ENCODE measurements around the gene TMEM161A.
"Not testable (repeated sequence)": the region's sequence is repeated elsewhere in the genome, so short reads cannot be mapped to it uniquely, and the experiment has no call there.

TMEM161A gene

DNA sequence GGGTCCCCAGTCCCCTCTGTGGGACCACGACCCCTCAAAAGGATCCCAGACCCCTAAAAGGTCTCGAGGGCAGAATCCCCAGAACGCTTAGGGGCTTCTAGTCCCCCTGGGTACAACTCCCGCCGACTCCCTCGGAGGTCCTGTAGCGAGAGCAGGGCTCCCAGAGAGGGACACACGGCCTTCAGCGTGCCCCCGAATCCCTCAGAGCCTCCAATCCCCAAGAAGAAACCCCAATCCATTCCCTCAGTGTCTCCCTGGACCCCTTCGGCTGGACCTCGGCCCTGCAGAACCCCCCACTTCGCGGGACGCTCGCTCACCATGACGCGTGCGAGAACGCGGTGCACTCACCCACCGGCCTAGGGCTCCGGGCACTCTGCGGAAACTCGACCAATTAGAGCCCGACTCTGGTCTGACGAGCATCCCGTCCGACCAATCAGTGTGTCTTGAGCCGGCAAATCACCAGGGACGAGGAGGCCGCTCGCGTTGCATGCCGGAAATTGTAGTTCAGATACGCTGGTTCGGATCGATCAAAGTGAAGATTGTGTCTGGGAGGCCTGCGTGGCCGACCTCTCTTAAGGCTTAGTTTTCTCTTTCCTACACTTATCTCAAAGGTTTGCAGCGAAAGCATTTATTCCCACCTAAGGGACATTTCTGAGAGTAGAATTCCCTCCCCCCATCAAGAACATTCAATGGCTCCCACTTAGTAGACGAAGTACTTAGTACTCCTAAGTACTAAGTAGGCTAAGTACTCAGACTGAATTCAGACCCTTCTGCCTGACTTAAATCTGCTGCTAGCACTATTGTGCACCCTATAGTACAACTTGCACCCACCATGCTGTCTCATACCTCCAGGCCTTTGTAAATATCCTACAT lies at the start of gene TMEM161A:
TMEM161A (minus strand) TSS at position 370 of the 873 bp plus-strand sequence; CDS start at position 320, 50 bp downstream.
- peak; percentile 91 to 95 for DNase-seq (ENCODE audit: low read depth in 2 of 2)

DNA sequence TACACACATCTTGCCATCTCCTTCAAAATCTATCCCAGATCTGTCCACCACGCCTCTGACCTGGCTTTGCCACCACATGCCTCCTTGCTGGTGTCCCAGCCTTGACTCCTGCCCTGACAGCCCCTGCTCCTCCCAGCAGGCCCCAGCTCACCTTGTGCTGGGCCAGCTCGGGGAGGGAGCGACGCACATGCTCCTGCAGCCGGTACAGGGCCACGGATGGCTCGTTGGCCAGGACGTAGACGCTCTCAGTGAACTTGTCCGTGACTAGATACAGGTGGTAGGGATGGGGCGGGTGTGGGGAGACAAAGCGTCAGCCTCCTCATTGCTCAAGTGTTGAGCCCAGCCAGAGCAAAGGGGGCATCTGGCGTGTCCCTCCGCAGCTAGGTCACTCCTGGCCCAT lies 48.5 kb upstream of the TMEM161A start:
- no peak for DNase-seq (ENCODE audit: low read depth in 2 of 2)

DNA sequence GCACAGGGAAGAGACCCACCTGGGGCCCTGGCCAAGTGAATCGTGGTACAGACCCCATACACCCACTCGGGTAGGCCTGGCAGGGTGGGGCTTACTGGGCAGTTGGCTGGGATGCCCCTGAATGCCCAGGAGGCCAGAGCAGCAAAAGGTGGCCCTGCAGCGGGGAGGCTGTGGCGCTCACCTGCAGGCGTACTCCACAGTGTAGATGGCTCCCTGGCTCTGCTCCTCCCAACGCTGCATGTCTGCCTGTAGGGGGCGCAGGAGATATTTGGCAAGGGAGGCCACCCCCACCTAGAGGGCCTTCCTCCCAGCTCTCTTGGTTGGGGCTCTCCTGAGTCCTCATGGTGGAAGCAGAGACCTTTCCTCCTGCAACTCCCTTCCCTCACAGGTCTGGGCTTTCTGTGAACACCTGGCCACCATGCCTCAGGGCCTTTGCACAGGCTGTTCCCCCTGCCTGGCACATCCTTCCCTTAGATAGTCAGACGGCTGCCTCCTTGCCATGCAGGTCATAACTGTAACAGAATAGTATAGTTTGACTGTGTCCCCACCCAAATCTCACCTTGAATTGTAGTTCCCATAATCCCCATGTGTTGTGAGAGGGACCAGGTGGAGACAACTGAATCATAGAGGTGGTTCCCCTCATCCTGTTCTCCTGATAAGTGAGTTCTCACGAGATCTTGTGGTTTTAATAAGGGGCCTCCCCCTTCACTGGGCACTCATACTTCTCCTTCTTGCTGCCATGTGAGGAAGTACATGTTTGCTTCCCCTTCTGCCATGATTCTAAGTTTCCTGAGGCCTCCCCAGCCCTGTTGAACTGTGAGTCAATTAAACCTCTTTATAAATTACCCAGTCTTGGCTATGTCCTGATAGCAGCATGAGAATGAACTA lies 47.8 kb upstream of the TMEM161A start:
- DNase-seq (ENCODE audit: low read depth in 2 of 2), result peak; percentile 42 to 59

DNA sequence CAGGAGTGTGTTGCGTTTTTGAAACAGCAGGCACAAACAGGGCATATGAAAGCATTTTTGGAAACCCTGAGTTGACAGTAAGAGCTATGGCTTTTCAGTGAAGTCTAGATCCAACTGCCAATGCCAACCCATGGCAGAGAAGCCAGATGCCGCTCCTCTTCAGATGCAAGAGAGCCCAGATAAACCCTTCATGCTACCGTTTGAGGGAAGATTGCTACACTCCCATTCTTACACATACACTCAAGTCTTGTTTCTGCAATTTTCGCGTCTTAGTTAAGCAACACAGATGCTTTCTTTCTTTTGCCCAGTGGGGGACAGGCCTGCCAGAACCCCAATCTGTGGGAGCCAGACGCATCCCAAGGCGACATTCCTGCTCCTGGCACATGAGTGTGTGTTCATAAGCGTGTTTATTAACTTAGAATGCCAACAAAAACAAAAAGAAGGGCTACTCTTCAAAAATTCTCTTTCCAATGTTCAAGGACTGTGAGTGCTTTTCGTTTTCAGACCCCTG lies 43.3 kb upstream of the TMEM161A start:
- no peak for DNase-seq (ENCODE audit: low read depth in 2 of 2)

DNA sequence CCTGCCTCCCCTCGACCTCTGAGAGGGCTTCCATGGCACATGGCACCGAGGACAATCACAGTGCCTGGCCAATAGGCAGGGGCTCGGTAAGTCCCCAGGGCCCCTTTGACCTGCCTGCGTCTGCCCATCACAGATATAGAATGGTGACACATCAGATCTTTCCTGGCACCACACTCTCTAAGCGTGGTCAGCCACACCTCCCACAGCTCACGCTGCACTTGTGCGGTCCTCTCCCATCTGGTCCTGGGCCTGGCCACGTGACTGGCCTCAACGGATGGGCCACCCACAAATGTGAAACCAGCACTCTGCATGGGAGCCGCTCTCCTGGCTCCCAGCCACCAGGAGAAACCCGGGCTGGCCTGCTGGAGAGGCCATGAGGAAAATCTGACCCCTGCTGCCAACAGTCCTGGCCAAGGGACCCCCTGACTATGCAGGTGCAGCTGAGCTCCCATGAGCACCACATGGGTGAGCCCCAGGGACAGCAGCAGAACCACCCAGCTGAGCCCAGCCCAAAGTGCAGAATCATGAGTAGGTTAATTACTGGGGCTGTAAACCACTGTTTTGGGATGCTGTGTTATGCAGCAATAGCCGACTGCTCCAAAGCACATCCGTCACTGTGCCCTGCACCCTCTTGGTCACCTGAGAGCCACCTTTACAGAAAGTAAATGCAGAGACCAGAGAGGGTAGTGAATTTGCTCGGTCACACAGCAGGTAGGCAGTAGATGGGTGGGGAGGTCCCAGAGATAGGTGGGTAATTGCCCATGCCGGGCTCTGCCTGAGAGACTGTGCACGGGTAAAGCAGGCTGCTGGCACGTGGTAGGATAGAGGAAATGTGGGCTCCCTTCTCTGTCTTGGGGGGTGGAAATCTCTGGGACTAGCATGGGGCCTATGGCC lies 41.5 kb upstream of the TMEM161A start:
- DNase-seq (ENCODE audit: low read depth in 2 of 2), result no peak

DNA sequence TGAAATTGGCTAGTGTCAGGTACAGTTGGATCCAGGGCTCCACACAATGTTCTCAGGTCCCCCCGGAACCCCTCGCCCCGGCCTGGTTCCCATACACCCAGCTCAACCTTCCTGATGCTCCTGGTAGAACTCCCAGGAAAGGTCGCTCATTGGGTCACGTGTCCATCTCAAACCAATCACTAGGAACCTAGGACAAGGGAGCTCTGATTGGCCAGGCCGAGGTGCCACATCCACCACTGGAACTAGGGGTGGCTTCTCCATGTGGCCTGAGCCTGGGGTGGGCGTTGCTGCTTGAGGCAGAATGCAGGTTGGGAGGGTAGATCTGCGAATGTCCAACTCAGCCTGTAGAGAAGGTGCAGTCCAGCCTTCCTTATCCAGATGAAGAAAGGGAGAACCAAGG lies 38.7 kb upstream of the TMEM161A start:
- DNase-seq (ENCODE audit: low read depth in 2 of 2), result no peak

DNA sequence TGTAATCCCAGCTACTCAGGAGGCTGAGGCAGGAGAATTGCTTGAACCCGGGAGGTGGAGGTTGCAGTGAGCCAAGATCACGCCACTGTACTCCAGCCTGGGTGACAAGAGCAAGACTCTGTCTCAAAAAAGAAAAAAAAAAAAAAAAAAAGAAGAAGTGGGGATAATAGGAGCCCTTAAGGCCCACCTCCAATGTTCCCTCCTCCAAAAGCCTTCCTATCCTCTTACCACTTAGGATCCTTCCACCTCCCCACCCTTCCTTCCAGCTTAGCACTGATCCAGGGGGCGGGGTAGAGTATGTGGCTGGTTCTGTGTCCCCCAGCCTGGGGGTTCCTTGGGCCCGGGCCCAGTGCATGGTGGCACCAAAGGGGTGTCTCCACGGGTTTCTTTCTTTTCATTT lies 35.0 kb upstream of the TMEM161A start:
- not testable (repeated sequence) for DNase-seq (ENCODE audit: low read depth in 2 of 2)

DNA sequence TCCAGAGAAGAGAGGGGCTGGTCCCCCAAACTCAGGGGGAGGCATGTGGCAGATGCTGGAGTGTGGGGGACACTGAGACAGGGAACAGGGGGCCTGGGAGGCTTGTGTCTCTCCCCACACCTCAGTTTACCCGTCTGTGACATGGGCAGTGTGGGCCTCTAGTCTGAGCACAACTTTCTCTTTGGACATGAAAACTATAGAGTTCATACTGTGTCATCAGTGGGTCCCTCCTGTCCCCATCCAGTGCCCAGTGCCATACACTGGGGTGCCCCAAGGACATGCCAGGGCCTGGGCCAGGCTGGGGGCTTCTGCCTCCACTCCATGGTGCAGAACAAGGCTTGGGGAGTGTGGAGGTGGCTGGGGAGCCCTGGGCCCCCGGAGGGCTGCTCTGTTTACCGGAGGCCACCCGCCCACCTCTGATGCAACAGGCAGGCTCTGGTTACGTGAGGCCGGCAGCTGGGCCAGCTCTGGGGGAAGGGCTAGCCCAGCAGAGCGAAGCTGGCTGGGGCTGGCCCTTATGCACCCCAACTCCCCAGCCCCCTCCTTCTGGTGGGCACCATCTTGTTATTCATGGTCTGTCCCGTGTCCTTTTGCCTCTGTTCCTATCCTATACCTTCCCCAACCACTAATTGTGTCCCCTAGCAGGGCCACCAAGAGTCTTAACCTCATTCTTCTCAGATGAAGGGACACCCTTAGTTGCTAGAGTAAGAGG lies 33.7 kb upstream of the TMEM161A start:
- DNase-seq (ENCODE audit: low read depth in 2 of 2), result no peak

DNA sequence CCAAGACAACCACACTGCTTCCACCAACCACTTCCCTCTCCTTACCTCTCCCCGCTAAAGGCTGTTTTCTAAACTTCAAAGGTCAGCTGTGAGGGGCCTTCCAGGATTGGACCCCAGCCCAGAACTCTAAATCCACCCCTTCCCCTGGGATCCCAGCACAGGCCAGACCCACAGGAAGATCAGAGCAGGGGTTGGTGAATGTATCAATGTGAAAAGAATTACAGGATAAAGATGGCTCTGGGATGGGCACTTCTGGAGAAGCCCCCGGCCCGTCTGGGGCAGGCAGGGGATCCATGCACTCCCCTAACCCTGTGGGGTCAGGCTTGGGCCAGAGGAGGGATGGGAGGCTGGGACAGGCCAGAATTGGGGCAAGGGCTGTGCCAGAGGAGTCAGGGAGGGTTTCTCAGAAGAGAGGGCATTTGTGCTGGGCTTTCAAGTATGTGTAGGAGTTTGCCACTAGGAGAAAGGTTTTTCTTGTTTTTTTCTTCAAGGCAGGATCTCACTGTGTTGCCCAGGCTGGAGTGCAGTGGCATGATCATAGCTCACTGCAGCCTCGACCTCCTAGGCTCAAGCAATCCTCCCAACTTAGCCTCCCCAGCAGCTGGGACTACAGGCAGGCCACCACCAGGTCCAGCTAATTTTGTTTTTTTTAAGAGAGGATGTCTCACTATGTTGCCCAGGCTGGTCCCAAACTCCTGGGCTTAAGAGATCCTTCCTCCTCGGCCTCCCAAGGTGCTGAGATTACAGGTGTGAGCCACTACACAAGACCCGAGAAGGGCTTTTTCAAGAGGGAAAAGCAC lies 32.8 kb upstream of the TMEM161A start:
- DNase-seq (ENCODE audit: low read depth in 2 of 2), result no peak

DNA sequence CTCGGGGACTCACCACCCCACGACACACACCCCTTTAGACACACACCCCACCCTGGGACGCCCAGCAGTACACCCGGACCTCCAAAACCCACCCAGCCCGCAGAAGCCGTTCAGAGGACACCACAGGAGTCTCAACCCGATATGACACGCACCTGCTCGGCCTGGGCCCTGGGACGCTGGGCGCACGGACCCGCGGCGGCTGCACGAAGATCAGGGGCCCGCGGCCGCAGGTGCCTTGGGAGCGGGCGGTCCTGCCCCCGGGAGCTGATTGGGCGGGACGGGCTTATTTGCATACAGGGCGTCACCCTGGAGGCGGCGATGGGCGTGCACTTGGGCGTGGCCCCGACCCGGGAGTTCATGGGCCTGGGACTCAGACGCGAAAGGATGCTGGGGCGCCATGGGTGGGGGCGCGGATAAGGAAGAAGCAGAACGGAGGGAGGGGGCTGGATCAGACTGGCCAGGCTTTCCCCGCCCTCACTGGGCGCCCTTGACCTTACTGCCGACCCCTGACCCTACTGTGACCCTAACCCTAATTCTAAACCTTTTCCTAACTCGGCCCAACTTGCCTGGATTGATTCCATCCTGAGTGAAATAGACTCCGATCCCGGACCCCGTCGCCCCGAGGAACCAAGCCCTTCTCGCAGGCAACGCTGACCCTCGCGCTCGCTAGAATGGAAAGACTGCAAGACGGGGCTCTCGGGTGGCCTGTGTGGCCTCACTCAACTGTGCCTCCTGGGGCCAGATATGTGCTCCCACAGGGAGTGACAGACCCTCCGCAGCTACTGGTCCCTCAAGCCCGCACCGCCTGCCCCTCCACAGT lies 32.0 kb upstream of the TMEM161A start, which contains the start of gene MEF2B:
MEF2B (minus strand) TSS at position 211 of the 820 bp plus-strand sequence. CDS start 19,528 bp downstream, outside the sequence.
- DNase-seq (ENCODE audit: low read depth in 2 of 2), result peak; percentile 71 to 83

DNA sequence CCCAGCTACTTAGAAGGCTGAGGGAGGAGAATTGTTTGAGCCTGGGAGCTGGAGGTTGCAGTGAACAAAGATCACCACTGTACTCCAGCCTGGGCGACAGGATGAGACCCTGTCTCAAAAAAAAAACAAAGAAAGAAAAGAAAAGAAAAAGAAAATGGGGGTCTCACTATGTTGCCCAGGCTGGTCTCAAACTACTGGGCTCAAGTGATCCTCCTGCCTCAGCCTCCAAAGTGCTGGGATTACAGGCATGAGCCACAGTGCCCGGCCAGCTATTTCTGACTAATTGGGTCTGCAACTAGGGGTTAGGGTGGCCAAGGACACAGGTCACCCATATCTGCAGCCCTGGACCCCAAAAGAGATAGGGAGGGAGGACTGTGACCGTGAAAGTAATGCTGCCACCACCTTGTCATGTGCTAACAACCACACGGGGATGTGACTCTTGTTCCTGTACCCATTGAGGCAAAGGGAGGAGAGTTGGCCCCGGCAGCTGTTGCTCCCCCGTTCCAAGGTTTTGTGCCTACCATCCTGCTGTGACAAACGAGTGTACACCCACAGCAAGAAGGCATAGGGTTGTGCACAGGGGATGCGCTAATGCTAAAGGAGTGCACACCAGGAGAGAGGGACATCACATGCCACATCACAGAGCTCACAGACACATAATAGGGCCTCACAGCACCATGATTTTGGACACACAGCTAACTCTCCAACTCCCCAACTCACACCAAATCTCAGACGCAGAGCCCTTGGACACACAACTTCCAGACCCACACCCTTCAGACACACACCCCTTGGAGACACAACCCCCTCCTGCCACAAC lies 31.2 kb upstream of the TMEM161A start:
- DNase-seq (ENCODE audit: low read depth in 2 of 2), result no peak

DNA sequence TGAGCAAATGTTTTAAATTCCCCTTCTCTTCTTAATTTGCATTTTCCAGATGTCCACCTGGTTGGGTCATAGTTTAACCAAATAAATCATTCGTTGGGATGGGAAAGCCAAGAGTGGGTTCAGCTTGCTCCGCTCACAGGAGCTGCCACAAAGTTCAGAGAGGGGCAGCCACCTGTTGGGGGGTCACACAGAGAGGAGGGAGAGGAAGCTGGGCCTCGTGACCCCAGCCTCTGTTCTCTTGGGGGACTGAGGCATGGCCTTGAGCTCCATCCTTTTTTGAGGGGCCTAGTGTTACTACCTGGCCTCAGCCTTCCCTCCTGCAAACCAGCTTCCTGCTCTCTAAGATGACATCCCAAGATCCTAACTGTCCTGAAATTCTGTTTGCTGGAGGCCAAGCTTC lies 29.3 kb upstream of the TMEM161A start:
- no peak for DNase-seq (ENCODE audit: low read depth in 2 of 2)

DNA sequence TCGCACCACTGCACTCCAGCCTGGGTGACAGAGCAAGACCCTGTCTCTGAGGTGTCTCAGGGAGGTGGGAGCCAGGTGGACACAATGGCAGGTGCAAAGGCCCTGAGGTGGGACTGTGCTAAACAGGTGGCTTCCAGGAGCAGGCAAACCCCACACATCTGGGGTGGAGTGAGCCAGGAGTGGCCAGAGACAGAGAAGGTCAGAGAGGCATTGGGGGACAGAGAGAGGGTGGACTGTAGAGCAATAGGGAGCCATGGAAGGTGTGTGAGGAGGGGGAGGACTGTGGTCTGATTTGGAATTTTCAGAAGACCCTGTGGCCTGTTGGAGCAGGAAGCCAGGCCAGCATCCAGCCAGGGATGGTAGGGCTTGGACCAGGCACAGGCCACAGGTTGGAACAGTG lies 27.1 kb upstream of the TMEM161A start:
- DNase-seq (ENCODE audit: low read depth in 2 of 2), result no peak

DNA sequence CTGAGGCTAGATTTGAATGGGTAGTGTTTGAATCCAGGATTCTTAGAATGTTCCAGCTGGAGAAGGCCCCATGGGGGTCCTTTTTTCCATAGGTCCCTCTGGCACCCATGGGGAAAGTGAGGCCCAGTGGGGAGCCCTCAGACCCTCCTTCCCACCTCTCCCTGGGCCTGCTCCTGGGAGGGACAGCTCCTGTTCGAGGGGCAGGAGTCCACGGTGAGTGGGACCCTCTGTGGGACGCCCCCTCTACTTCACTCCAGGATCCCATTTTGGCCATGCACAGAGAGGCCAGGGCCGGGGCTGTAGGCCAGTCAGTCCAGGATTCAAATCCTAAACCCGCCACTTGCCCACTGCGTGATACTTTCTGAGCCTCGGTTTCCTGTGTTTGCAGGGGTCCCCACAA lies 24.2 kb upstream of the TMEM161A start:
- DNase-seq (ENCODE audit: low read depth in 2 of 2), result no peak

DNA sequence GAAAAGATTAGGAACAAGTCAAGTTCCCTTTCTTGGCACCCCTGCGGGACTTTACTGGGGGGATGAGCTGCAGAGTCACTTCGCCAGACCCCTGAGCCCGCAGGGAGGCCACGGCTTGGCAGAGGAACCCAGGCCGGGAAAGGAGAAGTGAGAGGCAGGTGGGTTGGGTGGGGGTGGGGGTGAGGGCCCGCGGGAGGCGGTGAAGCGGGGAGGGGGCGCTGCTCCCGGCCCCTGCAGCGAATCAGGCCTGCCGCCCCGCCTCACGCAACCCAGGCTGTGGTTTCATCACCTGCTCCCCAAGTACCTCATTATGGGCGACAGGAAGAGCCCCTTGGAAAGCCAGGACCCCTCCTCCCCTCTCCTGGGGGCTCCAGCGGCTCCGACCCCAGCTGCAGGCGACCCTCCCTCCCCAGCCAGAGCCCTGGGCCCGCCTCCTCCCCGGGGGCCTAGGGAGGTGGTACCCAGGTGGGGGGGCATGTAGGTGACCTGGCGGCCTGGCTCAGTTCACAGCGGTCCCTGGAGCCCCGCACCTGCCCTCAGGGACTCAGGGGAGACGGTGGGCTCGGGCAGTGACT lies 22.3 kb upstream of the TMEM161A start:
- DNase-seq (ENCODE audit: low read depth in 2 of 2), result no peak

DNA sequence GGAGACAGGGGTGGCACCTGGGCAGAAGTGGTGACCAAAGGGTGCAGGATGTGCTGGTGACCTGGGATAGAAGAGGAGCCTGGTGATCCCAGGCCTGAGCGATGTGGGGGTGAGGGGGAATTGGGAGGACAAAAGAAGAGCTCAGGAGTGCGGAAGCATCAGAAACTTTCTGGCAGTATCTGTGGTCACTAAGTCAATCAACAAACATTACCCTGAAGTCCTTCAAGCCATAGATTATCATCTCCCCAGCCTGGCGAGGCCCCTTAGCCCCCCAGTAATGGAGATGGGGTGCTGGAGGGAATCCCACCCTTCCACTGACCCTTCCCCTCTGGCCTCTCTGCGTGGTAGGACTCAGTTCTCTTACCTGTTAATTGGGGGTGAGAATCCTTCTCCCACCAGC lies 21.3 kb upstream of the TMEM161A start:
- DNase-seq (ENCODE audit: low read depth in 2 of 2), result no peak

DNA sequence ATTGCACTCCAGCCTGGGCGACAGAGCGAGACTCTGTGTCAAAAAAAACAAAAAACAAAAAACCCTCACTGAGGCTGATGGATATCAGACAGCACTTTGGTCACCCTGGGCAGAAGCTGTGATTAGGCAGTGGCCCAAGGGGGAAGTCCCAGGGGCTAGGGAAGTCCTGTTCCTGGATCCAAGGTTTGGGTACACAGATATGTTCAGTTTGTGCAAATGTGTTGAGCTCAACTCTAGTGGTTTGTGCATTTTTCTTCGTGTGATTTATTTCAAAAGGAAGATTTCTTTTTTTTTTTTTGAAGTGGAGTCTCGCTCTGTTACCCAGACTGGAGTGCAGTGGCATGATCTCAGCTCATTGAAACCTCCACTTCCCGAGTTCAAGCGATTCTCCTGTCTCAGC lies 19.5 kb upstream of the TMEM161A start:
- DNase-seq (ENCODE audit: low read depth in 2 of 2), result no peak
